GM19452 (cell line): ENCODE data around the gene ATP2B2.
"Not testable (repeated sequence)": the region's sequence is repeated elsewhere in the genome, so short reads cannot be mapped to it uniquely, and the experiment has no call there.

Experiments
- ATAC-seq: cut with Tn5 transposase; IDR thresholded peaks from one replicate; pipeline ENCODE4 v1.9.1; 2021; ENCODE audit not compliant: unreplicated experiment

ATP2B2 gene

GRCh38 chr3:10505050-10505790 is at the start of gene ATP2B2:
ATP2B2 (minus strand) TSS chr3:10505586; CDS start chr3:10449543, 56,043 bp downstream.
- no peak for ATAC-seq

GRCh38 chr3:10554746-10555145 is 49.4 kb upstream of the ATP2B2 start:
- ATAC-seq = no peak

GRCh38 chr3:10554236-10554611 is 48.8 kb upstream of the ATP2B2 start:
- ATAC-seq = no peak

- ATAC-seq = no peak
Measured at GRCh38 chr3:10553591-10554235, 48.3 kb upstream of the ATP2B2 start.

GRCh38 chr3:10552631-10552943 is 47.2 kb upstream of the ATP2B2 start:
- ATAC-seq = no peak

- no peak for ATAC-seq
Measured at GRCh38 chr3:10551821-10552630, 46.6 kb upstream of the ATP2B2 start.

GRCh38 chr3:10551139-10551538 is 45.8 kb upstream of the ATP2B2 start:
- ATAC-seq = no peak

GRCh38 chr3:10550705-10551104 is 45.3 kb upstream of the ATP2B2 start:
- ATAC-seq = no peak

- ATAC-seq = no peak
Measured at GRCh38 chr3:10549617-10550230, 44.3 kb upstream of the ATP2B2 start.

GRCh38 chr3:10548992-10549391 is 43.6 kb upstream of the ATP2B2 start:
- ATAC-seq = no peak

- no peak for ATAC-seq
Measured at GRCh38 chr3:10547841-10548783, 42.7 kb upstream of the ATP2B2 start.

GRCh38 chr3:10547413-10547812 is 42.0 kb upstream of the ATP2B2 start:
- no peak for ATAC-seq

- ATAC-seq = no peak
Measured at GRCh38 chr3:10546820-10547263, 41.5 kb upstream of the ATP2B2 start.

GRCh38 chr3:10546181-10546624 is 40.8 kb upstream of the ATP2B2 start:
- ATAC-seq = no peak

GRCh38 chr3:10542518-10542917 is 37.1 kb upstream of the ATP2B2 start:
- no peak for ATAC-seq

GRCh38 chr3:10540347-10540746 is 35.0 kb upstream of the ATP2B2 start:
- not testable (repeated sequence) for ATAC-seq

GRCh38 chr3:10534066-10534465 is 28.7 kb upstream of the ATP2B2 start:
- ATAC-seq = no peak

GRCh38 chr3:10533737-10534023 is 28.3 kb upstream of the ATP2B2 start:
- ATAC-seq = no peak

GRCh38 chr3:10532939-10533736 is 27.8 kb upstream of the ATP2B2 start:
- ATAC-seq = no peak

- no peak for ATAC-seq
Measured at GRCh38 chr3:10531031-10531430, 25.6 kb upstream of the ATP2B2 start.
